SU-DHL-6 (cell line): ENCODE data around the gene FBXO46.

Source experiments
- EZH2phosphoT487 ChIP-seq: fragments of 200-600 bp; sonication (generic), shearing (Covaris generic); conservative IDR thresholded peaks from 2 replicates; pipeline ENCODE4 v1.6.1; 2018; ENCODE audit warnings: mild to moderate bottlenecking, antibody characterized with exemption, low read length, moderate library complexity, mixed read lengths
- TF ChIP-seq, protein P1 (sequence below): fragments of 200-600 bp; sonication (generic); IDR thresholded peaks from one replicate; pipeline ENCODE4 v1.5.1; 2017; ENCODE audit warnings: antibody characterized with exemption, mild to moderate bottlenecking, low read length, moderate library complexity; ENCODE audit not compliant: insufficient read depth, poor library complexity, severe bottlenecking

DNA sequence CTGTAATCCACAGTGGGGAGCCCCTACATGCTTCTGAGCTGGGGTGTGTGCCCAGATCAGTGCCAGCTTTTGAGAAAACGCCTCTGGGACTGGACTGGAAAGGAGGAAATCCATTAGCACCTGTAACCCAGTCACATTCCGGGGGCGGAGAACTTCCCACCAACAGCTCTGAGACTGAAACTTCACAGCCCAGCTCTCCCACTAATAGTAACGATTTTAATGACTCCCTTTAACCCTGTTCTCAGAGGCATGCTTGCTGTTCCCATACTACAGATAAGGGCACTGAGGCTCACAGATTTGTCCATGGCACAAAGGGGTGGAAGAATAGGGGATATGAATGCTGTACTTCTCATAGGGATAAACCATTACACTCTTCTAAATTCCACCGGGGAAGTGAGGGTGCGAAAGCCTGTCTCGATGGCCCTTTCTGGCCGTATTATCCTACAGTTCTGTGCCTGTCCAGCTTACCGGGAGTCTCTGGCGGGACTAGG lies 851 bp downstream of the FBXO46 start:
- TF ChIP-seq, protein P1, sequence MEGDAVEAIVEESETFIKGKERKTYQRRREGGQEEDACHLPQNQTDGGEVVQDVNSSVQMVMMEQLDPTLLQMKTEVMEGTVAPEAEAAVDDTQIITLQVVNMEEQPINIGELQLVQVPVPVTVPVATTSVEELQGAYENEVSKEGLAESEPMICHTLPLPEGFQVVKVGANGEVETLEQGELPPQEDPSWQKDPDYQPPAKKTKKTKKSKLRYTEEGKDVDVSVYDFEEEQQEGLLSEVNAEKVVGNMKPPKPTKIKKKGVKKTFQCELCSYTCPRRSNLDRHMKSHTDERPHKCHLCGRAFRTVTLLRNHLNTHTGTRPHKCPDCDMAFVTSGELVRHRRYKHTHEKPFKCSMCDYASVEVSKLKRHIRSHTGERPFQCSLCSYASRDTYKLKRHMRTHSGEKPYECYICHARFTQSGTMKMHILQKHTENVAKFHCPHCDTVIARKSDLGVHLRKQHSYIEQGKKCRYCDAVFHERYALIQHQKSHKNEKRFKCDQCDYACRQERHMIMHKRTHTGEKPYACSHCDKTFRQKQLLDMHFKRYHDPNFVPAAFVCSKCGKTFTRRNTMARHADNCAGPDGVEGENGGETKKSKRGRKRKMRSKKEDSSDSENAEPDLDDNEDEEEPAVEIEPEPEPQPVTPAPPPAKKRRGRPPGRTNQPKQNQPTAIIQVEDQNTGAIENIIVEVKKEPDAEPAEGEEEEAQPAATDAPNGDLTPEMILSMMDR, result no peak
- no peak for TF ChIP-seq EZH2phosphoT487
